ENCODE results near the gene RGS9BP.

DNA sequence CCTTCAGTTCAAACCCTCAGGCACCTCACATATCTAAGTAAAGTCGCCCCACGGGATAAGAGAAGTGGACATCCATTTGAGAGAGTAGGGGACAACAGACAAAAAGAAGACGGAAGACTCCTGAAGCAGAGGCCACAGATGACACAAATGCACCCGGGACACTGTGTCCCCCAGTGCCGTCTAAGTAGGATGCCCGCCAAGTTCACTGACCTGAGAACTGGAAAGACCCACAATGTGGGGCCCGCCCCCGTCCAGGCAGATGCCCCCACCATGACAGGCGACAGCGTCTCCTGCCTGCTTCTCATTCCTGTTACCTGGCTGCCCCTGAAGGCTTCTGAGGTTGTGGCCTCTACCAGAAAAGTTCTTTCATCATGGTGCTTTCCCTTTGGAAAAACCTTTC is 17.6 kb upstream of the RGS9BP start:
- TF ChIP-seq ZNF274 (IDR thresholded peaks at IDR 0.05; ENCODE audit: low read depth, low read length) (no peak), YY1 (IDR thresholded peaks at IDR 0.05; ENCODE audit: insufficient read depth, insufficient read length) (no peak)
